RCC 7860 (cell line): ENCODE results near the gene FAM151A.

Experiments used
- DNase-seq: peaks from one replicate; pipeline ENCODE4 v3.0.0-alpha.2; 2015; ENCODE audit warnings: low spot score
- FAIRE-seq: peaks from 2 replicates; lab custom pipeline; 2012; peaks lifted over from hg19 to GRCh38; lab: Jason Lieb, UNC

Gene FAM151A

GRCh38 chr1:54623216-54624007, at the start of gene FAM151A:
Gene FAM151A (minus strand): TSS chr1:54623525. CDS start chr1:54623395, 130 bp downstream.
- DNase-seq (no peak), FAIRE-seq (no peak)

DNA sequence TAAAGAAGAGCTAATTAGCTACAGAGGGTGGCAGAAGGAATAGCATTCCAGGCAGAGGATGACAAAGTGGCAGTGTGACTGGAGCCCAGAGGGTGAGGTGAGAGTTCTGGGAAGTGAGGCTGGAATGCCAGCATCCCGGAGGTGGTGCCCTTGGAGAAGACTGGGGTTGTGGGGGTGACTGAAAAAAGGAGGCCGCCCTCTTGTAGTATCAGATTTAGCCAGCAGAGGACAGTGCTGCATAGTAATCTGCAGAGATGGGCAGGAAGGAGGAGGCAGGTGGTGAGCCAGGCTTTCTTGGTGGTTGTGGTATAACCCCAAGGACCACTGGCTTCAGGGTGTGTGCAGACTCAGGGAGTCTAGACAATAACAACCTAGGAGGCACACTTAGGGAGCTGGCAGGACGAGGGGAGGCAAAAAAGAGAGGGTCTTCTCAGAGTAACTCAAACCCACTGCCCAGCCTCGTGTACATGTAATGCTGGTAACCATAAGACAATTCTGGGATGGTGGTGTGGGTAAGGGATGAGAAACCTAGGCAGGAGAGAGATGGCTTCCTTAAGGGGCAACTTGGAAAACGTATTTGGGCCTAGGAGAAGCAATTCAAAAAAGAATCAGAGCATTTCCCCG, 48.8 kb upstream of the FAM151A start:
- DNase-seq (peak; percentile 44), FAIRE-seq (no peak)

DNA sequence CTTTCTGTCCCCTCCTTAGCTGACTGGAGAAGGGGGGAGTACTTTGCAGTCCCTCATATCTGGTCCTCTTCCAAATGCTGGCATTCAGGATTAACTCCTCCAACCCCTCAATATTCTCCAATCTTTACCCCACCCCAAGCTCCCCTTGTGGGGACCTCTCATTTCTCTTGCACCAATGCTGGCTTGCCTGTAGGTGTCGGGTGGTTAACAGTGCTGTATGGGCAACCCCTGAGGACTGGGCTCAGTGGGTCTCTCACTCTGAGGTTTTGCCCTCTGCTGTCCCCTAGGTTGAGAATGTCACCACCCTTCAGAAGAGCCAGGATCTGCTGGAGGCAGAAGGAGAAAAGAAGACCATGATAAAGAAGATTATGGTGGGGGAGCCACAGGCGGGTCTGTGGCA, 45.2 kb upstream of the FAM151A start:
- DNase-seq: no peak
- no peak for FAIRE-seq

DNA sequence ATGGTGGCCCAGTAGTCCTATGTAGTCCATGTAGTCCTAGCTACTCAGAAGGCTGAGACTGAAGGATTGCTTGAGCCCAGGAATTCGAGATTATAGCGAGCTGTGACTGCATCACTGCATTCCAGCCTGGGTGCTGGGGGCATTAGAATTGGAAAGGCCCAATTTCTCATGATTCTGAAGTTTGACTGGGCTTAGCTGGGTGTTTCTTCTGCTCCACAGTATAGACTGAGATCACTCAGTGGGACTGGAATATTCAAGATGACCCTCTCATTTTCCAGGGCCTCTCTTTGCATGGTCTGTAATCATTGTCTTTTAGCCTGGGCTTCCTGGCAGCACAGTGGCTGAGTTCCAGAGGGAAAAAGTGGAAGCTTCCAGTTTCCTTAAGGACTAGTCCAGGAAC, 44.5 kb upstream of the FAM151A start:
- FAIRE-seq: no peak
- DNase-seq: no peak

DNA sequence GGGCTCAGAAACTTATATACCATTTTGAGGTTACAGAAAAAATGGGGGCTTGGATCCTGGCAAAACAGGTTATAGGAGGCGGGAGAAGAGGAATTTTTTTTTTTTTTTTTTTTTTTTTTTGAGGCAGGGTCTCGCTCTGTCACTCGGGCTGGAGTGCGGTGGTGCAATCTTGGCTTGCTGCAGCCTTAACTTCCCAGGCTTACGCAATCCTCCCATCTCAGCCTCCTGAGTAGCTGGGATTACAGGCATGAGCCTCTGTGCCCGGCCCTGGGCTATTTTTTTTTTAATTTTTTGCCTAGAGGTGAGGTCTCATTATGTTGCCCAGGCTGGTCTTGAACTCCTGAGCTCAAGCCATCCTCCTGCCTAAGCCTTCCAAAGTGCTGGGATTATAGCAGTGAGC, 43.0 kb upstream of the FAM151A start:
- no peak for FAIRE-seq

DNA sequence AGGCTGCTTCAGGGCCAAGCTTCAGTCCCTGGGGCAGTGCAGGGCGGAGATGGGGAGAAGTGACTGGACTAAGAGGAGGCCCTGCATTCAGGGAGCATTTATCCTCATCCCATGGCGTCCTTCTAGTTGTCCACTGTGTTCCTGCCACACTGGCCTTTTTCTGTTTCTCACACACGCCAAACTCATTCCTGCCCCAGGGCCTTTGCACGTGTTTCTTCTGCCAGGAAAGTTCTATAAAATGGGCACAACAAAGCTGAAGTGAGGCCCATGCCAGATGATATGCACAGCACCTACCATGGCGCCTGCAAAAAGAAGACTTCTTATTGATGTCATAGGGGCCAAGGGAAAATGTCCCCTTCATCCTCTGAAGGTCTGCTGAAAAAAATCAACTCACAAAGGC, 42.5 kb upstream of the FAM151A start:
- DNase-seq (no peak), FAIRE-seq (no peak)

More for the DNA sequence above, 43.0 kb upstream of the FAM151A start:
- DNase-seq: no peak

DNA sequence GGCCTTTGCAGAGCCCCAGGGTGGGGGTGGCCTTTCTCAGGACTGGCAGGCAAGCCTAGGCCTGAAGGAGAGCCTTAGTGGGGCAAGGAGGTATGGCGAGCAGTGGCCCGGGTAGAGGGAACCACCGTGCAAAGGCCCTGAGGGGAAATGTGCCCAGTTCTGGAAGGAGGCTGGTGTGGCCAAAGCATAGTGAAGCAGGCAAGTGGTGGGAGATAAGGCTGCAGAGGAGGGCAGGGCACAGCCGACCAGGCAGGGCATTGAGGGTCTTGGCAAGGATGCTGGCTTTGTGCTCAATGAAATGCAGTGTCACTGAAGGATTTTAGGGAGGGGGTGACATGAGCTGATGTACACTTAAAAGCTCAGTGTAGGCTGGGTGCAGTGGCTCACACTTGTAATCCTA, 41.0 kb upstream of the FAM151A start:
- DNase-seq (no peak), FAIRE-seq (no peak)

- FAIRE-seq (no peak), DNase-seq (no peak)
Observed at GRCh38 chr1:54663725-54664124, 40.4 kb upstream of the FAM151A start.

GRCh38 chr1:54658164-54658913, 35.0 kb upstream of the FAM151A start:
- DNase-seq: no peak
- no peak for FAIRE-seq

GRCh38 chr1:54653036-54653435, 29.7 kb upstream of the FAM151A start:
- no peak for FAIRE-seq
- no peak for DNase-seq

DNA sequence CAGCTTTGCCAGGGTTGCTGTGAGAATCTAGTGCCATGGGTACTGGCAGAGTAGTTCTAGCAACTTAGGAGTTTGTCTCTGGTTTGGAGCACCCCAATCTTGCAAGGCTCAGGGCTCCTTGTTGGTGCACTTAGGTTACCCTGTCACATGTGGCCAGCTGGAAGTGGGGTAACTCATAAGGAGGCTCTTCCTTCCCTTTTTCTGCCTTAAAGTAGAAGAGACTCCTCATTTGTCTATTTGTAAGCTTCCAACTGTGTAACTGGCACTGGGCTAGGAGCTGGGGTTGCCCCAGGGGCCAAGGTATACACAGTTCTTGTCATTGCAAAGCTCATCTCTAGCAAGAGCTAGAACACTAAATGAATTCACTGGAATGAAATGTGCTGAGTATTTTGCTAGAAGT, 28.8 kb upstream of the FAM151A start:
- FAIRE-seq: no peak

GRCh38 chr1:54651608-54652007, 28.3 kb upstream of the FAM151A start:
- no peak for DNase-seq
- no peak for FAIRE-seq

More for the DNA sequence above, 28.8 kb upstream of the FAM151A start:
- DNase-seq: no peak

GRCh38 chr1:54650417-54650816, 27.1 kb upstream of the FAM151A start:
- FAIRE-seq (no peak), DNase-seq (no peak)

GRCh38 chr1:54649921-54650320, 26.6 kb upstream of the FAM151A start:
- FAIRE-seq (no peak), DNase-seq (no peak)

GRCh38 chr1:54649130-54649898, 26.0 kb upstream of the FAM151A start:
- FAIRE-seq: no peak
- no peak for DNase-seq

GRCh38 chr1:54645806-54646676, 22.7 kb upstream of the FAM151A start:
- DNase-seq (no peak), FAIRE-seq (no peak)

GRCh38 chr1:54643736-54644135, 20.4 kb upstream of the FAM151A start:
- FAIRE-seq (no peak), DNase-seq (no peak)

DNA sequence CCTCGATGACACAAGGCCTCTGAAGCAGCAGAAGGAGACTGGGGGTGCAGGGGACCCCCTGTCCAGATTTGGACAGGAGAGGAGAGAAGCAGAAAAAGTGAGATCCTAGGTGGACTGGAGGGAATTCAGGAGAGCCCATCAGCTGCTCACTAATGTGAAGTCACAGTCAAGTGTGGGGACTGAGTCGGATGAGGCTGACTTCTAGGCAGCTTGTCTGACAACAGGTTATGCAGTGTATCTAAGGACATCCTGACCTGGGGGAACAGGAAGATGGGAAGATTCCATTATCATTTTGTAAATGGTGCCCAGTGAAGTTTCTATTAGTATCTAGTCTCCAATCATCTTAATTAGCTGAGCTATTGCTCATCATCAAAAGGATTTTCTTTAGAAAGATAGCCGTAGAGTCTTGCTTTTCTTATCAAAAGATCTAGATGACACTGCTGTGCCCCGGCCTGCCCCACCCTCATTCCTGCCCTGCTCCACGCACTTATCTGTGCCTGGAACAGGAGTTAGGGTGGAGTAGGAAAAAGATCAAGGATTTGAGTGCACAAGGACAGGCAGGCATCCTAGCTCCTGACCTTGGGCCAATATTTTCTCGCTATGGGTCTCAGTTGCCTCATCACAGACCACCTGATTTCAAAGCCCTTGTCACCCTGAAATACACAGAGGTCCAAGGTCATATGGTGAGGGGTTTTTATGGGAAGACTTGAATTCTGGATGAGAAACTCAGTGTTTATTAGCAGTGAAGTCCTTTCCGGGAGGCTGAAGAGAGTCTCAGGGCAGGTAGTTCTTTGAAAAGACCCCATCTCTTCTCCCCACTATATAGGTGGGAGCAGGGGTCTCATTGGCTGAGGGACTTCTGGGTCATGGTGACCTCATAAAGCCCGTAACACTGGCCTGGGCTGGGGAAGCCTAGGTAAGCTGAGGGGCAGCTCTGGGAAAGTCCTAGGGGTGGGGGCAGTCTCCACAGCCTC, 17.8 kb upstream of the FAM151A start, which contains the start of gene MROH7:
TSS of gene MROH7 (plus strand) at position 924 of the 974 bp plus-strand sequence. CDS start 11,141 bp downstream, outside the sequence.
- FAIRE-seq: no peak
- no peak for DNase-seq

DNA sequence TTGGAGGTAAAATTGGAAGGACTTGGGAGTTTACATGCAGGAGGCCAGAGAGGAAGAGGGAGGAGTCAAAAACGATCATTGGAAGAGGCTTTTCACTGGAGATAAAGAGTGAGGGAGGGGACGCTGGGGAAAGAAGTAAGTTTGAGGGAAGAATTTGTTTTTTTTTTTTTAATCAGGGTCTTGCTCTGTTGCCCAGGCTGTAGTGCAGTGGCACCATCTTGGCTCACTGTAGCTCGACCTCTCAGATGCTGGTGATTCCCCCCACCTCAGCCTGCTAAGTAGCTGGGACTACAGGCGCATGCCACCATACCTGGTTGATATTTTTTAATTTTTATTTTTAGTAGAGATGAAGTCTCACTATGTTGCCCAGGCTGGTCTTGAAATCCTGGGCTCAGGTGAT, 17.0 kb upstream of the FAM151A start:
- DNase-seq (no peak), FAIRE-seq (no peak)
